RWPE1 (cell line): ENCODE measurements around the gene ALKBH7.
A peak's percentile ranks its signal among the peaks of the same experiment; 100 is the strongest.

Source experiments
- CTCF ChIA-PET: fragments of 350-600 bp; sonication (Branson Sonifier 250); formaldehyde crosslinking; extraction: SDS; loops from one replicate; lab custom pipeline; 2021; lab: Yijun Ruan, JAX
- POLR2A ChIA-PET: fragments of 400-600 bp; formaldehyde crosslinking; extraction: SDS; loops from one replicate; lab custom pipeline; 2020; ENCODE audit warnings: antibody characterized with exemption; ENCODE audit not compliant: low non-redundant PET; lab: Yijun Ruan, JAX
- DNase-seq: peaks from one replicate; pipeline ENCODE4 v3.0.0; 2012; ENCODE audit warnings: low spot score
- H3K27ac ChIP-seq: fragments of 450-650 bp; 2 replicates; pipeline ENCODE4 v1.5.1; 2017
- CTCF ChIP-seq: fragments of 450-650 bp; conservative IDR thresholded peaks from 2 replicates; pipeline ENCODE4 v1.5.1; 2017; ENCODE audit warnings: low read depth, mild to moderate bottlenecking

The ALKBH7 gene

GRCh38 chr19:6414793-6415590 is 42.4 kb downstream of the ALKBH7 start:
- CTCF ChIA-PET, result interaction anchor here (0.6 to 0.8 kb wide), 2 partner anchors 9 to 76 kb away, joined by 3 to 7 read pairs; no protein-coding TSS in a partner anchor
- no peak for TF ChIP-seq CTCF
- H3K27ac ChIP-seq, result peak overlapping the region; percentile 25
- DNase-seq, result no peak
- POLR2A ChIA-PET, result no interaction called here

- no peak for TF ChIP-seq CTCF
- ChIA-PET POLR2A (no interaction called here), CTCF (interaction anchor here (0.6 to 0.8 kb wide), 3 partner anchors 10 to 101 kb away, joined by 3 to 7 read pairs (median 5); no protein-coding TSS in a partner anchor)
- H3K27ac ChIP-seq, result peak overlapping the region; percentile 25
- DNase-seq, result no peak
These were observed 43.1 kb downstream of the ALKBH7 start for GRCh38 chr19:6415591-6416190.

- ChIA-PET CTCF (interaction anchor here (0.5 to 1.0 kb wide), 3 partner anchors 9 to 41 kb away, joined by 3 to 5 read pairs (median 3); partner anchors contain the start of gene PSPN), POLR2A (no interaction called here)
- peak overlapping the region; percentile 9; the same call in 1 of the 2 replicates for H3K27ac ChIP-seq
- TF ChIP-seq CTCF, result no peak
- no peak for DNase-seq
These were observed 44.2 kb downstream of the ALKBH7 start for GRCh38 chr19:6416658-6417405.

GRCh38 chr19:6417713-6418561 is 45.3 kb downstream of the ALKBH7 start:
- CTCF ChIA-PET, result interaction anchor here (0.5 to 1.0 kb wide), 4 partner anchors 10 to 49 kb away, joined by 3 to 5 read pairs (median 3); partner anchors contain the start of gene PSPN
- peak; percentile 28; the same call in 1 of the 2 replicates for TF ChIP-seq CTCF
- POLR2A ChIA-PET, result no interaction called here
- peak overlapping the region; percentile 9 for H3K27ac ChIP-seq
- no peak for DNase-seq

GRCh38 chr19:6418562-6418932 is 46.0 kb downstream of the ALKBH7 start:
- peak overlapping the region; percentile 16 for H3K27ac ChIP-seq
- TF ChIP-seq CTCF, result no peak
- no peak for DNase-seq
- ChIA-PET POLR2A (no interaction called here), CTCF (no interaction called here)
